BLaER1 treated with 17β-estradiol and CSF1 and Interleukin-3, amounts not matched to agents 10 nM and 100 nM (cell line): ENCODE results near the gene GCM1.

Experiments
- H3K27ac ChIP-seq, 11 experiments: shearing (Covaris generic); formaldehyde crosslinking; 2 replicates each; pipeline ENCODE4 v1.8.1; 2022
- H3K27me3 ChIP-seq, 11 experiments: shearing (Covaris generic); formaldehyde crosslinking; 2 replicates each; pipeline ENCODE4 v1.8.1; 2022
- H3K36me3 ChIP-seq, 11 experiments: shearing (Covaris generic); formaldehyde crosslinking; 2 replicates each; pipeline ENCODE4 v1.8.1; 2022
- H3K4me1 ChIP-seq, 10 experiments: shearing (Covaris generic); formaldehyde crosslinking; 2 replicates each; pipeline ENCODE4 v1.8.1; 2022
- H3K4me2 ChIP-seq, 11 experiments: shearing (Covaris generic); formaldehyde crosslinking; 2 replicates each; pipeline ENCODE4 v1.8.1; 2022
- H3K4me3 ChIP-seq, 10 experiments: shearing (Covaris generic); formaldehyde crosslinking; 2 replicates each; pipeline ENCODE4 v1.8.1; 2022
- H3K9ac ChIP-seq, 11 experiments: shearing (Covaris generic); formaldehyde crosslinking; 2 replicates each; pipeline ENCODE4 v1.8.1; 2022
- H3K9me3 ChIP-seq, 11 experiments: shearing (Covaris generic); formaldehyde crosslinking; replicated peaks in 1 of 11; 2 replicates each; pipeline ENCODE4 v1.8.1; 2022
- H4K20me1 ChIP-seq, 11 experiments: shearing (Covaris generic); formaldehyde crosslinking; 2 replicates each; pipeline ENCODE4 v1.8.1; 2022
- Cebpa-rat ChIP-seq, 11 experiments: shearing (Covaris generic); IDR thresholded peaks; 2 replicates each; pipeline ENCODE4 v1.8.1; 2022

Gene GCM1

DNA sequence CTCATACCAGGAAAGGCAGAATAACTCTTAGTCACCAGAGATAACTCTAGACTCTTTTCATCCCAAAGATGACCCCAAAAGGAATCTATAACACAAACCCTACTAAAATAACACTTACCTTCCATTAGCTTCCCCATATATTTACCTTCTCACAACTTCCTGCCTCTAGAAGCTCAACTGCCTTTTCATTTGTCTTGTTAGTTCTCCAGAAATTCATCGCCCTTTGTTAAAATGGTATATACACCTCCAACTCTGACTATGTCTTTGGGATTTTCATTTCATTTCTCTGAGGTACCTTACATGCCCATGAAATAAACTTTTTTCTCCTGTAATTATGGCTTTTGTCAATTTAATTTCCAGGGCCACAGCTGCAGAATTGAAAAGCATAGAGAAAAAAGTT lies 33.5 kb downstream of the GCM1 start:
- no peaks in the 10 kb centered on the region for H3K27me3 ChIP-seq
- no peak for TF ChIP-seq Cebpa-rat (IDR thresholded peaks at IDR 0.05)
- H3K4me1 ChIP-seq: 0 out of 20 replicates have a peak, but pooled peaks cover 0 to 3% (median 0%) of the 10 kb centered on the region in 10 experiments
- no peak overlapping the region for H3K9ac ChIP-seq
- no peaks in the 10 kb centered on the region for H3K9me3 ChIP-seq
- H4K20me1 ChIP-seq: no peaks in the 10 kb centered on the region
- no peak overlapping the region for H3K27ac ChIP-seq
- no peaks in the 10 kb centered on the region for H3K36me3 ChIP-seq
- no peak overlapping the region for H3K4me3 ChIP-seq
- no peak overlapping the region for H3K4me2 ChIP-seq

DNA sequence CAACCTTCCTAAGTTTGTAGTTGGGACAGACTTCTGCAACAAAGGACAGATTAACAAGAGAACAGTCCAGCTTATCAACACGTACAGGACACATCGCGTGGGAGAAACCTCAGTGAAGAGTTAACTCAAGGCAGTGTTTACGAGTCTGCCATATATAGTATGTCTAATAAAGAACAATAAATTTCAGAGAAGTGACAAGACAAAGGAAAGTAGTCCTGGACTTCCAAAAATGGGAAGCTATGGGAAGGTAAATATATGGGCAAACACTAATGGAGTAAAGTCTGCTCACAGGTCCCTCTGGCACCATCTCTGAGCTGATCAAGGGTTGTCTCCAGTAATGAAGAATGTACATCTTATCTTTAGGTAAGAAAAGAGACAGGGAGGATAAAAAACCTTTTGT lies 34.9 kb downstream of the GCM1 start:
- H3K27ac ChIP-seq: no peak overlapping the region
- H4K20me1 ChIP-seq: no peaks in the 10 kb centered on the region
- H3K9me3 ChIP-seq: no peaks in the 10 kb centered on the region
- H3K4me3 ChIP-seq: no peak overlapping the region
- H3K36me3 ChIP-seq: no peaks in the 10 kb centered on the region
- no peaks in the 10 kb centered on the region for H3K27me3 ChIP-seq
- H3K9ac ChIP-seq: no peak overlapping the region
- no peak overlapping the region for H3K4me2 ChIP-seq
- 0 out of 20 replicates have a peak, but pooled peaks cover 0 to 3% (median 0%) of the 10 kb centered on the region in 10 experiments for H3K4me1 ChIP-seq
- no peak for TF ChIP-seq Cebpa-rat (IDR thresholded peaks at IDR 0.05)

DNA sequence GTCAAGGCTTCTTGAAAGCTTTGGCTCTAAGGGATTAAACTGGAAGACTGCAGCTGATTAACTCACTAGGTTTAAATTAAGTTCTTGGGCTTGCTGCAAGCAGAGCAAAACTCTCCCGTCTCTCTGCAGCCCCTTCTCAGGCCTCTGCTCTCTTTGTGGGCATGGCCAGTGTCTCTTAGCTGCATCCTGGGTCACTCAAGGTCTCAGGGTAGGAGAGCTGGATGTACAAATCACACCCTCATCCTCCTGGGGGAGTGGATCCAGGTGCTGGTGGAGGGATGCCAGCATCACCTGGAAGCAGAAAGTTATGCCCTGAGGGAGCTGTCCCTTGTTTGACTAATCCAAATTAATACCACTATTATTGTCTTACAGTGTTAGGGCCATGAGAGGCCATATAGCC lies 35.8 kb downstream of the GCM1 start:
- H3K9ac ChIP-seq: no peak overlapping the region
- no peaks in the 10 kb centered on the region for H3K36me3 ChIP-seq
- H3K4me1 ChIP-seq: 0 out of 20 replicates have a peak, but pooled peaks cover 0 to 3% (median 0%) of the 10 kb centered on the region in 10 experiments
- no peak overlapping the region for H3K4me3 ChIP-seq
- H3K27me3 ChIP-seq: no peaks in the 10 kb centered on the region
- no peak for TF ChIP-seq Cebpa-rat (IDR thresholded peaks at IDR 0.05)
- H3K9me3 ChIP-seq: no peaks in the 10 kb centered on the region
- H3K4me2 ChIP-seq: no peak overlapping the region
- no peaks in the 10 kb centered on the region for H4K20me1 ChIP-seq
- H3K27ac ChIP-seq: no peak overlapping the region

DNA sequence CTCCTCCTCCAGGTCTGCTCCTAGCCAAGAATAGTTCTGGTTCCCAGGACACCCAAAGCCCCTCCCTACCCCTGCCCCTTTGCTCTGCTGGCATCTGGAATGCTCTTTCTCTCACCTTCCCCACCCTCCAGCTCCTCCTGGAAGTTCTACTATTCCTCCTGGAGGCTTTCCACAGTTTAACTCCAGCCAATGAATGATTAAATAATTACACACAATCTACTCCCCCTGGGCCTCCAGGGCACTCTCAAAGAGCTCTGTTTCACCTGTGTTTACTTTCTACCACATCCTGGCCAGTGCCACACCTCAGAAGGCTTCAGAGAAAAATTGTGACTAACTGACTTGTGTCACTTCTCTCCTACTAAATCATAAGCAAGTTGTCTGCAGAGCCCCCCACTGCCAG lies 36.2 kb downstream of the GCM1 start:
- Histone ChIP-seq H3K4me2 (no peak overlapping the region), H3K4me3 (no peak overlapping the region), H3K9me3 (no peaks in the 10 kb centered on the region), H3K4me1 (0 out of 20 replicates have a peak, but pooled peaks cover 0 to 3% (median 0%) of the 10 kb centered on the region in 10 experiments), H3K9ac (no peak overlapping the region), H3K27me3 (no peaks in the 10 kb centered on the region), H4K20me1 (no peaks in the 10 kb centered on the region), H3K36me3 (no peaks in the 10 kb centered on the region), H3K27ac (no peak overlapping the region)
- TF ChIP-seq Cebpa-rat (IDR thresholded peaks at IDR 0.05): no peak

DNA sequence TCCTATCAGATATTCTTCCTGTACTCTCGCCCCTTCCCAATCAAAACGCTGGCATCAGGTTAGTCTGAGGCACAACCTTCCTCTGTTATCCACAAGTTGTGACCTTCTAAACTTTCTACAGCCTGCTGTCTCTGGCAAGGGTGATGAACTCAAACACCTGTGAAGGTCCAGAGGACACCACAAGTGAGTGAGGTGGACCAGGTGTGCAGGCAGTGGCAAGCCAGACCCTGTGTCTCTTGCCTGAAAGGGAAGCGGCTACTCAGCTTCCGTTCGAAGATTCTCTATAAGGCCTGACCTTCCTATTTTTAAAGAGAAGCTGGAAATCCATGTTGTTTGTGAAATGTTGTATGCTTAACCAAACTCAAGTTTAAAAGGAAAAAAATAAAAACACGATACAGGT lies 36.8 kb downstream of the GCM1 start:
- Histone ChIP-seq H4K20me1 (no peaks in the 10 kb centered on the region), H3K4me3 (no peak overlapping the region), H3K9me3 (no peaks in the 10 kb centered on the region), H3K4me2 (no peak overlapping the region), H3K27ac (no peak overlapping the region), H3K9ac (no peak overlapping the region), H3K36me3 (no peaks in the 10 kb centered on the region), H3K27me3 (no peaks in the 10 kb centered on the region), H3K4me1 (0 out of 20 replicates have a peak, but pooled peaks cover 0 to 3% (median 0%) of the 10 kb centered on the region in 10 experiments)
- no peak for TF ChIP-seq Cebpa-rat (IDR thresholded peaks at IDR 0.05)

DNA sequence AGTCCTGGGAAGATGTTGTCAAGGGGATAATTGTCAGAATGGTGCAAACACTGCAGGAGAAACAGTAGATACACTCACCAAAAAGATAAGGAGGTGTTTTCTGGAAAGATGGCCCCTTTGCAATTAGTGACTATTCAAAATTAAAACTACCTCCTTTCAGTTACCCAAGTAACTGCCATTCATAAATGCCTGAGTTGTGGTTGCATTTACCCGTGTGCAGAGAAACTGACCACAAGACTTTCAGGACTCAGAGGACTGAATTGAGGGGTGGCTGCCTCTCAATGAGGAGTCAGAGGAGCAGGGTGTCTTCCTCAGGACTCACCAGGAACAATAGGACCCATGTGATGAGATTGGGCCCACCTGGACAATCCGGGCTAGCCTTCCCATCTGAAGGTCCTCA lies 39.0 kb downstream of the GCM1 start:
- H4K20me1 ChIP-seq: no peaks in the 10 kb centered on the region
- H3K27me3 ChIP-seq: no peaks in the 10 kb centered on the region
- no peaks in the 10 kb centered on the region for H3K4me1 ChIP-seq
- no peak overlapping the region for H3K27ac ChIP-seq
- no peaks in the 10 kb centered on the region for H3K9me3 ChIP-seq
- H3K36me3 ChIP-seq: no peaks in the 10 kb centered on the region
- H3K9ac ChIP-seq: no peak overlapping the region
- no peak for TF ChIP-seq Cebpa-rat (IDR thresholded peaks at IDR 0.05)
- no peak overlapping the region for H3K4me3 ChIP-seq
- no peak overlapping the region for H3K4me2 ChIP-seq

DNA sequence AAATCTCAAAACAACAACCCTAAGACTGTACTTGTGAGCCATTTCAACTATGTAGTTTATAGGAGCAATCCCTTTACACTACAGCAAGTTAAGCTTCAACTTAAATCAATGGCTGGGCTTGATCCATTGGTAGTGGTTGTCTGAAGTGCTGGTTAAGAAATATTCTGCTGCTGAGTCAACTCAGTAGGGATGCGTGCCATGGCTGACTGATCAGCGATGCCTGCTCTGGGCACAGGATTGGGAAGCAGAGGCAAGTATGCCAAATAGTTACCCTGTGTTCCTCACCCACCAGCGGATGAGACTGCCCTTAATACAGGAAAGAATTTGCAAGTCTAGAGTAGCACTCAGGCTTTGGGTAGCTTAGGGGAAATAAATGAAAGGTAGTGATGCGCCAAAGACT lies 41.5 kb downstream of the GCM1 start:
- H3K9ac ChIP-seq: no peak overlapping the region
- no peak overlapping the region for H3K4me2 ChIP-seq
- no peaks in the 10 kb centered on the region for H3K4me1 ChIP-seq
- no peak for TF ChIP-seq Cebpa-rat (IDR thresholded peaks at IDR 0.05)
- H4K20me1 ChIP-seq: no peaks in the 10 kb centered on the region
- H3K4me3 ChIP-seq: no peak overlapping the region
- no peaks in the 10 kb centered on the region for H3K9me3 ChIP-seq
- no peaks in the 10 kb centered on the region for H3K27me3 ChIP-seq
- H3K36me3 ChIP-seq: peaks cover under 1 to 12% (median 6%) of the 10 kb centered on the region in 11 experiments; a peak in 17 of 22 replicates
- no peak overlapping the region for H3K27ac ChIP-seq

DNA sequence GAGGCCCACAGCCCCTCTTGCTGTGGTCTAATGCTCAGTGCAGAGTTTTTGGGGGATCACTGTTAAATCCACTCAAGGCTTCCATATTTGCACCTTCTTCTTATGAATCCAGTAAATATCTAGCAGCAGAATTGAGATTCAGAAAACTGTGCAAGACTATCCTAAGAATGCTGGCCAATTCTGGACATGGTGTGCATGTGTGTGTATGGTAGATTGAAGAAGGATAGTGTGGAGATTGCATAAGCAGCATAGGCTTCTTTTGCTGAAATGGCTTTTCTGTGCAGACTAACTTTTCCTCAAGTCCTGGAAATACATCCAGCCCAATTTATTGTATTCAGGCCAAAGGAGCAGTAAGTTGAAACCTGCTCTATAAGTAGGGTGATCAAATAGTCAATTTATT lies 43.7 kb downstream of the GCM1 start:
- Histone ChIP-seq H3K4me2 (no peak overlapping the region), H3K4me3 (no peak overlapping the region), H3K9ac (no peak overlapping the region), H3K27me3 (no peaks in the 10 kb centered on the region), H3K4me1 (no peaks in the 10 kb centered on the region), H3K9me3 (no peaks in the 10 kb centered on the region), H3K27ac (no peak overlapping the region), H4K20me1 (no peaks in the 10 kb centered on the region), H3K36me3 (peaks cover 19 to 34% (median 25%) of the 10 kb centered on the region in 11 experiments)
- TF ChIP-seq Cebpa-rat (IDR thresholded peaks at IDR 0.05): no peak

DNA sequence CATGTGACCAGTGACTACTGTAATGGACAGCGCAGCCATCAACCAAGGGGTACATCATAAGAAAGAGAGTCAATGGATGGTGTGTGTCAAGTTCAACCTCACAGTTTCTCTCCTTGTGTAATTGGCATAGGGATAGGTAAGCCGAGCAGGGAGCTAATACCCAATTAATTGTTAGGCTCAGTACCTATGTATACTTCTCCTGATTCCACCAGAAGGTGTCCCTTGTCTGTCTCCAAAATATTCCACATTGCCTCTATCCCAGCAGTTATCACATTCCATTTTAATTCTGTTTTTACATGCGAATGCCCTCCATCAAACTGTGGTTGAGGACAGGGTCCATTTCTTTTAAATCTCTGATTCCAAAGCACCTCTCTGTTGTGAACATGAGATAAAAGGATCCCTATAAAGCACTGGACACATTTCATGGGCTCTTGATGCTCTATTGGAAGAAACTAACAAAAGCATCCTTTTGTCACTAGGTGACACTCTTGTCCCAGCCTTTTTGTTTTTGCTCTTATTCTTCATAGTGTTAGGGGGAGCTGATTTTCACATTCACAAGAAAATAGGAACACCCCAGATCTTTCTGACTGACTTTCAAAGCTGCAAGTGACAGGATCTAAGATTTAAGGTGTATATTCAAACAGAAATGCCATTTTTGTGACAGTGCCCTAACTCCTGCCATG lies 44.5 kb downstream of the GCM1 start:
- Histone ChIP-seq H3K4me1 (no peaks in the 10 kb centered on the region), H3K9ac (no peak overlapping the region), H3K4me3 (no peak overlapping the region), H3K9me3 (no peaks in the 10 kb centered on the region), H3K27me3 (no peaks in the 10 kb centered on the region), H4K20me1 (no peaks in the 10 kb centered on the region), H3K36me3 (peaks cover 23 to 41% (median 32%) of the 10 kb centered on the region in 11 experiments), H3K4me2 (no peak overlapping the region), H3K27ac (no peak overlapping the region)
- no peak for TF ChIP-seq Cebpa-rat (IDR thresholded peaks at IDR 0.05)

DNA sequence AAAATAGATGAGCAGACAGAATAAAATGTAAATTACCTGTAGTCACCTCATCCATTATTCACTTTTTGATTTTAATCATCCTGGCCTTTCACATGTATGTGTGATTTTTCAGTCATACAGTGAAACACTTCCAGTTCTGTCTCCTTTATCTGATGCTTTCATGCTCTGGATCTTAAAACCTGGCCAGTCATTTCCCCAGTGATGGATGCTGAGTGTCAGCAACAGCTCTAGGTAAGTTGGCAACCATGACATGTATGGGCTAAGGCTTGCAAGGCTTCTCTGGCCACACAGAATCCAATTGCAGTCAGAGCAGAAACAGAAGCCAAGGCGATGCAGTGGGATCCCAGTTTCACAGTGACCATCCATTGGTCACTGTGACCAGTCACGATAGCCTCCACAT lies 47.6 kb downstream of the GCM1 start:
- no peak for TF ChIP-seq Cebpa-rat (IDR thresholded peaks at IDR 0.05)
- Histone ChIP-seq H3K4me1 (no peaks in the 10 kb centered on the region), H3K4me2 (no peak overlapping the region), H3K9me3 (no peaks in the 10 kb centered on the region), H4K20me1 (no peaks in the 10 kb centered on the region), H3K4me3 (no peak overlapping the region), H3K27ac (no peak overlapping the region), H3K27me3 (no peaks in the 10 kb centered on the region), H3K9ac (no peak overlapping the region), H3K36me3 (peaks cover 53 to 72% (median 62%) of the 10 kb centered on the region in 11 experiments)
